HepG2 (cell line): ENCODE measurements around the gene DST. TPM values are rescaled to one million over a fixed set of nuclear protein-coding genes. Genes with fewer than 3 reads are reported as not detected.
A peak's percentile ranks its signal among the peaks of the same experiment; 100 is the strongest.

Source experiments
- CBX2 ChIP-seq, 2 experiments: fragments of 200-600 bp in 1 of 2; sonication (generic); formaldehyde crosslinking in 1 of 2; IDR thresholded peaks; 2 replicates each; pipeline versions ENCODE4 v1.7.0 to v1.8.1; 2018 to 2022; ENCODE audit warnings: low read depth in 2 of 2, low read length in 1 of 2, mild to moderate bottlenecking in 1 of 2, missing genetic modification reagents in 1 of 2
- CBX5 ChIP-seq: sonication (generic); formaldehyde crosslinking; IDR thresholded peaks from 2 replicates; pipeline ENCODE4 v1.4.0; 2020; ENCODE audit warnings: missing genetic modification reagents, borderline replicate concordance
- EZH2 ChIP-seq: conservative IDR thresholded peaks from 2 replicates; pipeline ENCODE4 v1.6.1; 2012; ENCODE audit warnings: mild to moderate bottlenecking, low read depth, low read length, moderate library complexity
- KLF11 ChIP-seq: IDR thresholded peaks from 2 replicates; pipeline ENCODE4 v1.6.1; 2016; ENCODE audit warnings: missing compliant biosample characterization
- MBD4 ChIP-seq: IDR thresholded peaks from 2 replicates; pipeline ENCODE4 v1.6.1; 2012; ENCODE audit warnings: low read length, inconsistent platforms, borderline replicate concordance
- MTF2 ChIP-seq: sonication (generic); formaldehyde crosslinking; IDR thresholded peaks from 2 replicates; pipeline ENCODE4 v1.5.0; 2020; ENCODE audit warnings: missing genetic modification reagents, borderline replicate concordance
- MXD4 ChIP-seq: IDR thresholded peaks from 2 replicates; pipeline ENCODE4 v1.6.1; 2016; ENCODE audit warnings: mild to moderate bottlenecking, missing biosample characterization, missing genetic modification reagents
- NFIB ChIP-seq: sonication (generic); formaldehyde crosslinking; IDR thresholded peaks from 2 replicates; pipeline ENCODE4 v1.9.0; 2021; ENCODE audit warnings: missing genetic modification reagents, mild to moderate bottlenecking, borderline replicate concordance
- NFRKB ChIP-seq: fragments of 450-650 bp; IDR thresholded peaks from 2 replicates; pipeline ENCODE4 v1.6.1; 2017
- PHF21A ChIP-seq: sonication (generic); formaldehyde crosslinking; IDR thresholded peaks from 2 replicates; pipeline ENCODE4 v1.5.0; 2020; ENCODE audit warnings: mild to moderate bottlenecking, missing genetic modification reagents
- PRMT3 ChIP-seq: sonication (generic); formaldehyde crosslinking; IDR thresholded peaks from 2 replicates; pipeline ENCODE4 v1.8.1; 2022; ENCODE audit warnings: low read depth, mild to moderate bottlenecking, moderate library complexity, missing genetic modification reagents, borderline replicate concordance
- SALL2 ChIP-seq: sonication (generic); formaldehyde crosslinking; IDR thresholded peaks from 2 replicates; pipeline ENCODE4 v1.8.1; 2023; ENCODE audit warnings: mild to moderate bottlenecking, missing genetic modification reagents, inconsistent platforms
- TBX3 ChIP-seq: fragments of 450-650 bp; IDR thresholded peaks from 2 replicates; pipeline ENCODE4 v1.6.1; 2017; ENCODE audit warnings: antibody characterized with exemption, mild to moderate bottlenecking, inconsistent platforms, borderline replicate concordance
- ZMYM4 ChIP-seq: sonication (generic); formaldehyde crosslinking; IDR thresholded peaks from 2 replicates; pipeline ENCODE4 v1.8.1; 2023; ENCODE audit warnings: mild to moderate bottlenecking, missing genetic modification reagents
- ZNF264 ChIP-seq: sonication (generic); formaldehyde crosslinking; IDR thresholded peaks from 2 replicates; pipeline ENCODE4 v1.4.0; 2020; ENCODE audit warnings: missing genetic modification reagents
- ZNF331 ChIP-seq: sonication (generic); formaldehyde crosslinking; IDR thresholded peaks from 2 replicates; pipeline ENCODE4 v1.4.0; 2020; ENCODE audit warnings: missing genetic modification reagents
- ZNF460 ChIP-seq: sonication (generic); formaldehyde crosslinking; IDR thresholded peaks from 2 replicates; pipeline ENCODE4 v1.5.1; 2020; ENCODE audit warnings: missing genetic modification reagents, mild to moderate bottlenecking, borderline replicate concordance
- ZNF83 ChIP-seq: sonication (generic); formaldehyde crosslinking; IDR thresholded peaks from 2 replicates; pipeline ENCODE4 v1.4.0; 2020; ENCODE audit warnings: missing genetic modification reagents, mild to moderate bottlenecking, borderline replicate concordance
- polyA plus RNA-seq, 8 experiments: library from polyadenylated mRNA; depleted of rRNA in 3 of 8; stranded (reverse) in 7 of 8; unstranded in 1 of 8; fragments of >200 nt; fragmentation: Illumina TruSeq in 4 of 8; extraction: Trizol in 4 of 8; gene quantifications; 2 replicates each; pipeline versions ENCODE4 v1.2.1 to v1.2.3, GENCODE V29; 2011 to 2016; ENCODE audit warnings: low read depth in 4 of 8, missing spikeins in 1 of 8, mixed read lengths in 1 of 8; ENCODE audit not compliant: insufficient read depth in 1 of 8
- total RNA-seq, 5 experiments: library from RNA; depleted of rRNA; stranded (reverse); fragments of >200 nt; fragmentation: Illumina TruSeq; extraction: Trizol; gene quantifications; 2 replicates each; pipeline ENCODE4 v1.2.3, GENCODE V29; 2016; ENCODE audit warnings: low read depth in 1 of 5
- TF ChIP-seq, protein P1 (sequence below): IDR thresholded peaks from 2 replicates; pipeline ENCODE4 v1.6.1; 2016; ENCODE audit warnings: low read depth, borderline replicate concordance
- TF ChIP-seq, protein P2 (sequence below): sonication (generic); formaldehyde crosslinking; IDR thresholded peaks from 2 replicates; pipeline ENCODE4 v1.5.0; 2020; ENCODE audit warnings: missing genetic modification reagents
- TF ChIP-seq, protein P3 (sequence below): sonication (generic); formaldehyde crosslinking; IDR thresholded peaks from 2 replicates; pipeline ENCODE4 v1.8.1; 2023; ENCODE audit warnings: missing genetic modification reagents, inconsistent platforms, borderline replicate concordance
- TF ChIP-seq, protein P4 (sequence below): sonication (generic); IDR thresholded peaks from 2 replicates; pipeline ENCODE4 v1.6.1; 2016; ENCODE audit warnings: low read depth, borderline replicate concordance

The DST gene
- total and polyA plus RNA-seq, 2 of the 13 experiments (the other 11 are each of a cell fraction or from before 2014, with no cell fraction given): 64.4 to 89.0 TPM

DNA sequence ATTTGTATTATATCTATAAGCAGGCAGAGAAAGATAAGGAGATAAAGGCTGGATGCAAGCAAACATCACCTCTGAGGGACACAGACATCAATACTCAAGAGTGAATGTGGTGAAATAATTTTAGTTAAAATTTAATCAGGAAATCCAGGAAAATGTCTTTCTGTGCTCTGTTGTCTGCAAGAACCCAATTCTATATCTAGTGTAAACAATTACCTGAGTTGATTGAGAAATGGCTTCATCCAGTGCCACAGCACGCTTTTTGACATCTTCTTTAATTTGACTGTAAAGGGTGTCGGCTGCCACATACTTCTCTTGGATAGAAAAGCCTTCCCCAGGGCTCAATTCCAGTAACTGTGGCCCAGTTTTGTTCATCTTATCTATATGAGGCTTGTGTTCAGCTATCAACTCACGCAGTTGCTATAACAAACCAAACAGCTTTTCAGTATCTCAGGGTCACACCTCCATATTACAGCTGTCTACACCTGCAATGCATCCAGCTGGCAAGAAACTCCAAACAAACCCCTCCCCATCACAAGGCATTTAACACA is 131.6 kb downstream of the DST start (continued):
- TF ChIP-seq MXD4 (CRISPR knock-in tag) (no peak), NFRKB (no peak), MBD4 (no peak), SALL2 (CRISPR knock-in tag) (0 out of 2 replicates have a peak, but pooled peaks have one; percentile 43), NFIB (CRISPR knock-in tag) (no peak), EZH2 (no peak), PHF21A (CRISPR knock-in tag) (no peak), CBX2 (IDR thresholded peaks at IDR 0.05; ENCODE audit: low read depth, low read length) (no peak), CBX2 (CRISPR knock-in tag; IDR thresholded peaks at IDR 0.05; ENCODE audit: low read depth) (no peak), ZNF83 (CRISPR knock-in tag) (no peak), ZNF264 (CRISPR knock-in tag) (no peak), KLF11 (CRISPR knock-in tag) (no peak), ZNF460 (CRISPR knock-in tag) (no peak), PRMT3 (no peak), MTF2 (no peak), TBX3 (peak; percentile 27; the same call in 1 of the 2 replicates), ZNF331 (CRISPR knock-in tag) (no peak), CBX5 (CRISPR knock-in tag) (no peak), ZMYM4 (CRISPR knock-in tag) (0 out of 2 replicates have a peak, but pooled peaks have one; percentile 17)
- TF ChIP-seq, protein P1, sequence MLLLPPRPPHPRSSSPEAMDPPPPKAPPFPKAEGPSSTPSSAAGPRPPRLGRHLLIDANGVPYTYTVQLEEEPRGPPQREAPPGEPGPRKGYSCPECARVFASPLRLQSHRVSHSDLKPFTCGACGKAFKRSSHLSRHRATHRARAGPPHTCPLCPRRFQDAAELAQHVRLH (CRISPR knock-in tag): no peak
- TF ChIP-seq, protein P2, sequence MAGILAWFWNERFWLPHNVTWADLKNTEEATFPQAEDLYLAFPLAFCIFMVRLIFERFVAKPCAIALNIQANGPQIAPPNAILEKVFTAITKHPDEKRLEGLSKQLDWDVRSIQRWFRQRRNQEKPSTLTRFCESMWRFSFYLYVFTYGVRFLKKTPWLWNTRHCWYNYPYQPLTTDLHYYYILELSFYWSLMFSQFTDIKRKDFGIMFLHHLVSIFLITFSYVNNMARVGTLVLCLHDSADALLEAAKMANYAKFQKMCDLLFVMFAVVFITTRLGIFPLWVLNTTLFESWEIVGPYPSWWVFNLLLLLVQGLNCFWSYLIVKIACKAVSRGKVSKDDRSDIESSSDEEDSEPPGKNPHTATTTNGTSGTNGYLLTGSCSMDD (CRISPR knock-in tag): no peak
- TF ChIP-seq, protein P3, sequence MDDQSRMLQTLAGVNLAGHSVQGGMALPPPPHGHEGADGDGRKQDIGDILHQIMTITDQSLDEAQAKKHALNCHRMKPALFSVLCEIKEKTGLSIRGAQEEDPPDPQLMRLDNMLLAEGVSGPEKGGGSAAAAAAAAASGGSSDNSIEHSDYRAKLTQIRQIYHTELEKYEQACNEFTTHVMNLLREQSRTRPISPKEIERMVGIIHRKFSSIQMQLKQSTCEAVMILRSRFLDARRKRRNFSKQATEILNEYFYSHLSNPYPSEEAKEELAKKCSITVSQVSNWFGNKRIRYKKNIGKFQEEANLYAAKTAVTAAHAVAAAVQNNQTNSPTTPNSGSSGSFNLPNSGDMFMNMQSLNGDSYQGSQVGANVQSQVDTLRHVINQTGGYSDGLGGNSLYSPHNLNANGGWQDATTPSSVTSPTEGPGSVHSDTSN: no peak
- TF ChIP-seq, protein P4, sequence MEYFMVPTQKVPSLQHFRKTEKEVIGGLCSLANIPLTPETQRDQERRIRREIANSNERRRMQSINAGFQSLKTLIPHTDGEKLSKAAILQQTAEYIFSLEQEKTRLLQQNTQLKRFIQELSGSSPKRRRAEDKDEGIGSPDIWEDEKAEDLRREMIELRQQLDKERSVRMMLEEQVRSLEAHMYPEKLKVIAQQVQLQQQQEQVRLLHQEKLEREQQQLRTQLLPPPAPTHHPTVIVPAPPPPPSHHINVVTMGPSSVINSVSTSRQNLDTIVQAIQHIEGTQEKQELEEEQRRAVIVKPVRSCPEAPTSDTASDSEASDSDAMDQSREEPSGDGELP: peak; percentile 75
